ENCODE data around the gene NOC4L.

Gene NOC4L

DNA sequence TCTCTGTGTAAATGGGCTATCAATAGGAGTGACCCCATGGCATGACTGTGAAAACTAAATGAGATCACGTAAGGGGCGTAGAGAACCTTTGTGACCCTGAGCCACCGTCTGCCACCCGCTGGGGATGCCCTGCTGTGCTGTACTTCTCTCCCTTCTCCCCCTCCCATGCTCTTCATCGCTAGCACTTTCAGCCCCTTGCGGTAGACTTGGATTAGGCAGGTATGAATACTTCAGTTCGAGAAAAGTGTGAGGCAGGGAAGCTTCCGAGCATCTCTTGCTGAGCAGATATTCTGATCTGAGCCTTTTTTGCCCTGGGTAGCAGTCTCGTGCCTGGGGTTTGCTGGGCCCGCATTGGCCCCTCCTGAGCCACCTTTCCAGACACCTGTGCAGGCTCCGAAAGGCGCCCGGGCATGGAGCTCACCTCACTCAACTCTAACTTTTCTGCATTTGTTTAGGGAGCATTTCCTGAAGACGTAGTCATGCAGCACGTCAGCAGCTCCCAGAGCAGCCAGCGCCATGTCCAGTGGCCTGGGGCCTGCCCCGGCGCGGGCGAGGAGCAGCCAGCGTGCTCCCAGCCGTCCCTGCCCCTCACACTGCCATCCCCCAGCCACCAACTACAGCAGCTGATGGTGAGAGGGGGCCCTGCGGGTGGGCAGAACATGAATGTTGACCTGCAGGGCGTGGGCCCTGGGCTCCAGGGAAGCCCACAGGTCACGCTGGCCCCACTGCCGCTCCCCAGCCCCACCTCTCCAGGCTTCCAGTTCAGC, 40.5 kb upstream of the NOC4L start:
- Histone ChIP-seq H3K4me1 (ENCODE audit: insufficient read depth, low read length, severe bottlenecking) (no peaks in the 10 kb centered on the region), H3K27me3 (ENCODE audit: insufficient read depth, low read length) (no peaks in the 10 kb centered on the region), H3K36me3 (ENCODE audit: insufficient read depth, low read length) (peaks cover 33% of the 10 kb centered on the region), H3K4me2 (ENCODE audit: low read length) (no peak overlapping the region), H3K9me3 (ENCODE audit: low read length) (no peaks in the 10 kb centered on the region), H3K27ac (ENCODE audit: low read depth, low read length, poor library complexity, severe bottlenecking) (no peak overlapping the region), H3K9ac (ENCODE audit: low read length) (no peak overlapping the region), H3F3A (ENCODE audit: insufficient read depth, low read length) (no peaks in the 10 kb centered on the region), H3K4me3 (ENCODE audit: low read depth, low read length, poor library complexity, severe bottlenecking) (no peak overlapping the region), H3K79me2 (ENCODE audit: insufficient read depth, low read length) (no peaks in the 10 kb centered on the region; the same call in 1 of the 2 replicates), H2AFZ (ENCODE audit: low read length) (no peak overlapping the region), H3K9me2 (ENCODE audit: low read depth, low read length) (no peaks in the 10 kb centered on the region), H4K20me1 (ENCODE audit: insufficient read depth, low read length) (no peaks in the 10 kb centered on the region)
- TF ChIP-seq EZH2 (IDR thresholded peaks at IDR 0.05; ENCODE audit: borderline replicate concordance, low read length) (no peak), CTCF (IDR thresholded peaks at IDR 0.05; ENCODE audit: low read length) (no peak)

DNA sequence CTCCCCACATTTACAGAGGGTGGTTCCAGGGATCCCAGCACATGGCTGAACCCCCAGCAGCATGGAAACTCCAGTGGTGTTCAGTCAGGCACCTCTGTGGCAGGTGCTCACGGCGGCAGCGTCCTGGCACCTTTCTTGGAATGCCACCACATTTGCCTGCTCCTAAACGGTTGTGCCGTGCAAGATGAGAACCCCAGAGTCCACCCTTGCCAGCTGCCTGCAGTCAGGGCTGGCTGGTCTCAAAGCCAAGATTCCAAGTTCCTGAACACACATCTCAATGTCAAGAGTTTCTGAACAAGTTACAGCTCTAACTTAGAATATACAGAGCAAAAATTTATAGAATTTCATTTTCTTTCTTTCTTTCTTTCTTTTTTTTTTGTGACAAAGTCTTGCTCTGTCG, 38.8 kb upstream of the NOC4L start:
- Histone ChIP-seq H3K4me3 (ENCODE audit: low read depth, low read length, poor library complexity, severe bottlenecking) (no peak overlapping the region), H3K9me2 (ENCODE audit: low read depth, low read length) (no peaks in the 10 kb centered on the region), H3F3A (ENCODE audit: insufficient read depth, low read length) (no peaks in the 10 kb centered on the region), H3K79me2 (ENCODE audit: insufficient read depth, low read length) (no peaks in the 10 kb centered on the region; the same call in 1 of the 2 replicates), H3K36me3 (ENCODE audit: insufficient read depth, low read length) (peaks cover 45% of the 10 kb centered on the region), H3K9ac (ENCODE audit: low read length) (no peak overlapping the region), H4K20me1 (ENCODE audit: insufficient read depth, low read length) (no peaks in the 10 kb centered on the region), H3K9me3 (ENCODE audit: low read length) (no peaks in the 10 kb centered on the region), H3K4me2 (ENCODE audit: low read length) (no peak overlapping the region), H3K4me1 (ENCODE audit: insufficient read depth, low read length, severe bottlenecking) (no peaks in the 10 kb centered on the region), H2AFZ (ENCODE audit: low read length) (no peak overlapping the region), H3K27me3 (ENCODE audit: insufficient read depth, low read length) (no peaks in the 10 kb centered on the region), H3K27ac (ENCODE audit: low read depth, low read length, poor library complexity, severe bottlenecking) (no peak overlapping the region)
- TF ChIP-seq EZH2 (IDR thresholded peaks at IDR 0.05; ENCODE audit: borderline replicate concordance, low read length) (no peak), CTCF (IDR thresholded peaks at IDR 0.05; ENCODE audit: low read length) (no peak)

DNA sequence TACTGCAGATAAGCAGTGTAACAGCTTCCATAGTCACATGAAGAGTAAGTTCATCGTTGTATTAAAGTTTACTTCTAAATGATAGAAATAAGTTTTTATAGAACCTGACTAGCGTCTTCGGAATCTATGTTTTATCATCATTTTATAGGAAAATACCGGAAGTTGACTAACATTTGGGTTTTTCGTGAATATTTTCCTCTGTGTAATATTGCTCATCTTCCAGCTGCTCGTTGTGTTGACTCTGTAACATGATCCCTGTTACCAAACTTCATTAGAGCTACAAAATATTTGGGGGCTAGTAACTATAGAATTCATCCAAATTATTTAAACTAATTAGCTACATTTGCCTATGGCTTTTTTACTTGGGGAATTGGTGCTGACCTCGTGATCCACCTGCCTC, 37.3 kb upstream of the NOC4L start:
- H3K79me2 ChIP-seq (ENCODE audit: insufficient read depth, low read length): no peaks in the 10 kb centered on the region; the same call in 1 of the 2 replicates
- H3K27ac ChIP-seq (ENCODE audit: low read depth, low read length, poor library complexity, severe bottlenecking): no peak overlapping the region
- no peaks in the 10 kb centered on the region for H3K9me2 ChIP-seq (ENCODE audit: low read depth, low read length)
- H3K36me3 ChIP-seq (ENCODE audit: insufficient read depth, low read length): peaks cover 58% of the 10 kb centered on the region
- H3K4me1 ChIP-seq (ENCODE audit: insufficient read depth, low read length, severe bottlenecking): no peaks in the 10 kb centered on the region
- no peak overlapping the region for H3K4me3 ChIP-seq (ENCODE audit: low read depth, low read length, poor library complexity, severe bottlenecking)
- H2AFZ ChIP-seq (ENCODE audit: low read length): no peak overlapping the region
- H4K20me1 ChIP-seq (ENCODE audit: insufficient read depth, low read length): no peaks in the 10 kb centered on the region
- no peak overlapping the region for H3K9ac ChIP-seq (ENCODE audit: low read length)
- no peaks in the 10 kb centered on the region for H3K9me3 ChIP-seq (ENCODE audit: low read length)
- H3K4me2 ChIP-seq (ENCODE audit: low read length): no peak overlapping the region
- H3K27me3 ChIP-seq (ENCODE audit: insufficient read depth, low read length): no peaks in the 10 kb centered on the region
- no peaks in the 10 kb centered on the region for H3F3A ChIP-seq (ENCODE audit: insufficient read depth, low read length)
- TF ChIP-seq CTCF (IDR thresholded peaks at IDR 0.05; ENCODE audit: low read length): no peak
- no peak for TF ChIP-seq EZH2 (IDR thresholded peaks at IDR 0.05; ENCODE audit: borderline replicate concordance, low read length)
